Panc1 (cell line): ENCODE results near the gene F5. TPM values are rescaled to one million over a fixed set of nuclear protein-coding genes. Genes with fewer than 3 reads are reported as not detected.

ENCODE experiments used
- ATAC-seq: fragments of 200-7000 bp; cut with Tn5 transposase; 2 replicates; pipeline ENCODE4 v1.9.1; 2020; ENCODE audit warnings: mild to moderate bottlenecking, moderate library complexity
- BruUV-seq: library from RNA; stranded (reverse); fragments of 400-500 nt; replicated peaks from 2 replicates; lab custom pipeline; 2021; lab: Mats Ljungman, UMichigan
- CTCF ChIA-PET: fragments of 300-600 bp; sonication (Branson Sonifier 250); formaldehyde crosslinking; loops from one replicate; lab custom pipeline; 2022; ENCODE audit warnings: antibody characterized with exemption; lab: Charles Lee
- POLR2A ChIA-PET: fragments of 300-600 bp; sonication (Branson Sonifier 250); formaldehyde crosslinking; loops from one replicate; lab custom pipeline; 2022; ENCODE audit warnings: antibody characterized with exemption; lab: Charles Lee
- DNase-seq: peaks from one replicate; pipeline ENCODE4 v3.0.0-alpha.2; 2010; ENCODE audit warnings: low read depth, low spot score
- H3K27ac ChIP-seq: 2 replicates; pipeline ENCODE4 v1.5.1; 2011; ENCODE audit warnings: mild to moderate bottlenecking, low read length, inconsistent platforms
- H3K27me3 ChIP-seq: fragments of 200-500 bp; sonication (Bioruptor generic); 2 replicates; pipeline ENCODE4 v1.6.0; 2014; ENCODE audit warnings: low read length, inconsistent platforms; ENCODE audit not compliant: control insufficient read depth, insufficient read depth
- H3K36me3 ChIP-seq: fragments of 200-500 bp; sonication (Bioruptor generic); 2 replicates; pipeline ENCODE4 v1.5.1; 2014; ENCODE audit warnings: inconsistent platforms, mild to moderate bottlenecking, low read length, moderate library complexity; ENCODE audit not compliant: control insufficient read depth, insufficient read depth
- H3K4me1 ChIP-seq: 2 replicates; pipeline ENCODE4 v1.5.1; 2011; ENCODE audit warnings: inconsistent platforms, mild to moderate bottlenecking, low read length, moderate library complexity; ENCODE audit not compliant: control insufficient read depth, insufficient read depth
- H3K4me3 ChIP-seq, 2 experiments: 2 replicates each; pipeline ENCODE4 v1.5.1; 2011 to 2012; ENCODE audit warnings: low read depth in 2 of 2, low read length in 2 of 2, mild to moderate bottlenecking in 2 of 2, inconsistent platforms in 1 of 2, moderate library complexity in 1 of 2
- H3K9me3 ChIP-seq: fragments of 200-500 bp; sonication (Bioruptor generic); 2 replicates; pipeline ENCODE4 v1.5.1; 2014; ENCODE audit warnings: low read depth, mild to moderate bottlenecking, inconsistent platforms, low read length, moderate library complexity; ENCODE audit not compliant: control insufficient read depth, insufficient read depth
- POLR2AphosphoS5 ChIP-seq: IDR thresholded peaks from 2 replicates; pipeline ENCODE4 v1.6.1; 2012; ENCODE audit warnings: mild to moderate bottlenecking, low read depth, low read length, moderate library complexity
- REST ChIP-seq, 2 experiments: IDR thresholded peaks; 2 replicates each; pipeline ENCODE4 v1.6.1; 2011 to 2012; ENCODE audit warnings: low read depth in 2 of 2, control low read depth in 1 of 2, low read length in 1 of 2, mild to moderate bottlenecking in 1 of 2, moderate library complexity in 1 of 2; ENCODE audit not compliant: insufficient read depth in 1 of 2
- SIN3A ChIP-seq: IDR thresholded peaks from 2 replicates; pipeline ENCODE4 v1.6.1; 2012; ENCODE audit warnings: low read depth, mild to moderate bottlenecking, low read length, moderate library complexity, borderline replicate concordance; ENCODE audit not compliant: insufficient read depth
- TCF7L2 ChIP-seq: IDR thresholded peaks from 2 replicates; pipeline ENCODE4 v1.6.1; 2011; ENCODE audit warnings: mild to moderate bottlenecking, low read depth, low read length, inconsistent platforms
- in situ Hi-C: cut with HindIII; loops from 2 replicates; pipeline ENCODE4 v1.10.0; 2016; ENCODE audit warnings: low sequenced_read_pairs, low pct_unique_long_range_greater_than_20kb
- intact Hi-C: fragments of 100-400 bp; cut with micrococcal nuclease; formaldehyde crosslinking; loops from one replicate; pipeline ENCODE4 v1.10.0; 2022; ENCODE audit not compliant: unreplicated experiment
- total RNA-seq: library from RNA; stranded (reverse); gene quantifications from one replicate; pipeline ENCODE4 v1.2.1, GENCODE V29; 2021; ENCODE audit not compliant: unreplicated experiment
- TF ChIP-seq, protein P1 (sequence below): fragments of 450-650 bp; IDR thresholded peaks from 2 replicates; pipeline ENCODE4 v1.5.1; 2017; ENCODE audit warnings: mild to moderate bottlenecking

The F5 gene
- total RNA-seq, 1 experiment from 2014 or later = 0.08 TPM

- H3K27me3 ChIP-seq = peaks cover 3% of the 10 kb centered on the region; the same call in 1 of the 2 replicates
- no TSS peak for BruUV-seq
- POLR2A ChIA-PET = no interaction called here
- H3K9me3 ChIP-seq = no peaks in the 10 kb centered on the region
- H3K4me3 ChIP-seq = no peak overlapping the region
- in situ Hi-C loops = no loop called here
- H3K27ac ChIP-seq = no peak overlapping the region
- no peak for ATAC-seq
- H3K4me1 ChIP-seq = no peaks in the 10 kb centered on the region
- H3K36me3 ChIP-seq = no peaks in the 10 kb centered on the region
- TF ChIP-seq, protein P1, sequence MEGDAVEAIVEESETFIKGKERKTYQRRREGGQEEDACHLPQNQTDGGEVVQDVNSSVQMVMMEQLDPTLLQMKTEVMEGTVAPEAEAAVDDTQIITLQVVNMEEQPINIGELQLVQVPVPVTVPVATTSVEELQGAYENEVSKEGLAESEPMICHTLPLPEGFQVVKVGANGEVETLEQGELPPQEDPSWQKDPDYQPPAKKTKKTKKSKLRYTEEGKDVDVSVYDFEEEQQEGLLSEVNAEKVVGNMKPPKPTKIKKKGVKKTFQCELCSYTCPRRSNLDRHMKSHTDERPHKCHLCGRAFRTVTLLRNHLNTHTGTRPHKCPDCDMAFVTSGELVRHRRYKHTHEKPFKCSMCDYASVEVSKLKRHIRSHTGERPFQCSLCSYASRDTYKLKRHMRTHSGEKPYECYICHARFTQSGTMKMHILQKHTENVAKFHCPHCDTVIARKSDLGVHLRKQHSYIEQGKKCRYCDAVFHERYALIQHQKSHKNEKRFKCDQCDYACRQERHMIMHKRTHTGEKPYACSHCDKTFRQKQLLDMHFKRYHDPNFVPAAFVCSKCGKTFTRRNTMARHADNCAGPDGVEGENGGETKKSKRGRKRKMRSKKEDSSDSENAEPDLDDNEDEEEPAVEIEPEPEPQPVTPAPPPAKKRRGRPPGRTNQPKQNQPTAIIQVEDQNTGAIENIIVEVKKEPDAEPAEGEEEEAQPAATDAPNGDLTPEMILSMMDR = no peak
- TF ChIP-seq POLR2AphosphoS5 (no peak), REST (IDR thresholded peaks at IDR 0.05; ENCODE audit: insufficient read depth in 1 of 2, low read depth in 2 of 2, low read length in 1 of 2) (no peak), SIN3A (no peak), TCF7L2 (no peak)
- intact Hi-C loops = no loop called here
- DNase-seq = no peak
- CTCF ChIA-PET = no interaction called here
These were observed 40.8 kb downstream of the F5 start for GRCh38 chr1:169545472-169545871.

DNA sequence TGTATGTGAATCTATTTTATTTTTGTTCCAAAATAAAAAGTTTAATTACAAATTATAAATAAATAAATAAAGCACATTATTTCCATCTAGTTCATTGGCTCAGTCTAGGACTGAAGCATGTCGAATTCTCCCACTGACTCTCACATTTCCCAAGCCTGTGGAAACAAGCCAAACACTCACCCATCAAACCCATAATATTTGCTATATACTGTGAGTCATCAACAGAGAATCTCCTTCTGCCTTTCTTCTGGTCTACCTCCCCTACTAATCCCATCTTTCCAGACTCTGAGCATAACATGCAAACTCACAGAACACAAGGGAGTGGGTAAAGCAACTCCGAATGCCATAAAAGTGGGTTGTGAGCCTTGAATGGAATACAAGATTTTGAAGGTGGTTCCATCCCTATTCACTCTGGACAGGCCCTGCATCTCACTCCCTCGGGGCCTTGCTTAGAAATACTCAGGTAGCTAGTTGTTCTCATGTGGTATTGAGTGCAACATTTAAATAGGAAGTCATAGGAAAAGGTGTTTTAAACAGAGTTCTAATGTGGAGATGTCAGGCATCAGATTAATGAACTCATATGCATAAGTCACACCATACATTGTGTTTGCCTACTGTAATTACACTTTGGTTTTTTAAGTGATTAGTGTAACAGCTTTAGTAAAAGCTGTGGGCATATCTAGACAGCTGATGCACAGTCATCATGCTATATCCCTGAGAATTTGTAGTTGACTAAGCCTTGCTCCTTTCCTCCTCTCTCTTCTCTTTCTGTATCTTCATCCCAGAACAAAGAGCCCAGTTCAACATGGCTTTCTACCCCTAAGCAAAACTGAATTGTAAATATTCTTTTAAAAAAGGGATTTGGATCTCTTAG lies 47.0 kb downstream of the F5 start:
- in situ Hi-C loops = no loop called here
- TF ChIP-seq POLR2AphosphoS5 (no peak), REST (IDR thresholded peaks at IDR 0.05; ENCODE audit: insufficient read depth in 1 of 2, low read depth in 2 of 2, low read length in 1 of 2) (no peak)
- CTCF ChIA-PET = no interaction called here
- POLR2A ChIA-PET = no interaction called here
- Histone ChIP-seq H3K27ac (no peak overlapping the region), H3K4me1 (no peaks in the 10 kb centered on the region), H3K27me3 (no peaks in the 10 kb centered on the region; the same call in 1 of the 2 replicates), H3K36me3 (no peaks in the 10 kb centered on the region), H3K4me3 (no peak overlapping the region), H3K9me3 (no peaks in the 10 kb centered on the region)
- DNase-seq (no peak), ATAC-seq (peak; percentile 51)
- BruUV-seq = no TSS peak
- intact Hi-C loops = no loop called here
